HG03196 (cell line): Measurements from ENCODE around the gene TRIM50.
"Not testable (repeated sequence)": the region's sequence is repeated elsewhere in the genome, so short reads cannot be mapped to it uniquely, and the experiment has no call there.

Source experiments
- ATAC-seq: cut with Tn5 transposase; IDR thresholded peaks from one replicate; pipeline ENCODE4 v1.9.1; 2021; ENCODE audit not compliant: unreplicated experiment

Gene TRIM50

GRCh38 chr7:73327922-73328321, at the start of gene TRIM50, which contains the start of gene FKBP6:
TRIM50 (minus strand) TSS chr7:73328082; CDS start chr7:73324787, 3,295 bp downstream.
FKBP6 (plus strand) TSS chr7:73328161; CDS start chr7:73328429, 268 bp downstream.
- ATAC-seq, result not testable (repeated sequence)

GRCh38 chr7:73376671-73377412, 49.0 kb upstream of the TRIM50 start:
- ATAC-seq, result no peak

- not testable (repeated sequence) for ATAC-seq
These were observed 48.4 kb upstream of the TRIM50 start for GRCh38 chr7:73376262-73376661.

GRCh38 chr7:73373741-73374140, 45.9 kb upstream of the TRIM50 start:
- ATAC-seq, result no peak

- no peak for ATAC-seq
These were observed 41.7 kb upstream of the TRIM50 start for GRCh38 chr7:73369622-73370021.

GRCh38 chr7:73369009-73369408, 41.1 kb upstream of the TRIM50 start:
- no peak for ATAC-seq

- ATAC-seq, result no peak
These were observed 39.1 kb upstream of the TRIM50 start for GRCh38 chr7:73366990-73367389.

- ATAC-seq, result no peak
These were observed 38.2 kb upstream of the TRIM50 start for GRCh38 chr7:73366127-73366526.

- no peak for ATAC-seq
These were observed 36.3 kb upstream of the TRIM50 start for GRCh38 chr7:73364006-73364728.

GRCh38 chr7:73363225-73364005, 35.5 kb upstream of the TRIM50 start:
- no peak for ATAC-seq

GRCh38 chr7:73360590-73360989, 32.7 kb upstream of the TRIM50 start:
- ATAC-seq, result not testable (repeated sequence)

GRCh38 chr7:73359746-73360375, 32.0 kb upstream of the TRIM50 start:
- ATAC-seq, result no peak

GRCh38 chr7:73359306-73359705, 31.4 kb upstream of the TRIM50 start:
- ATAC-seq, result no peak

- no peak for ATAC-seq
These were observed 30.9 kb upstream of the TRIM50 start for GRCh38 chr7:73358590-73359275.

GRCh38 chr7:73356159-73356558, 28.3 kb upstream of the TRIM50 start:
- no peak for ATAC-seq

GRCh38 chr7:73354821-73355220, 26.9 kb upstream of the TRIM50 start:
- ATAC-seq, result no peak

- ATAC-seq, result no peak
These were observed 26.3 kb upstream of the TRIM50 start for GRCh38 chr7:73354196-73354595.

GRCh38 chr7:73353243-73353642, 25.4 kb upstream of the TRIM50 start:
- no peak for ATAC-seq

- ATAC-seq, result no peak
These were observed 24.9 kb upstream of the TRIM50 start for GRCh38 chr7:73352784-73353183.

GRCh38 chr7:73351447-73352167, 23.7 kb upstream of the TRIM50 start:
- no peak for ATAC-seq
